HEK293 (cell line): ENCODE measurements around the gene EPO.

Source experiments
- CTCF ChIA-PET: fragments of 350-600 bp; formaldehyde crosslinking; extraction: SDS; loops from one replicate; lab custom pipeline; 2021; ENCODE audit warnings: antibody characterized with exemption; lab: Yijun Ruan, JAX
- POLR2A ChIA-PET: fragments of 300-600 bp; formaldehyde crosslinking; extraction: SDS; loops from one replicate; lab custom pipeline; 2020; ENCODE audit warnings: antibody characterized with exemption, inconsistent platforms; lab: Yijun Ruan, JAX
- H3K27ac ChIP-seq: fragments of 200-500 bp; sonication (Bioruptor generic); 2 replicates; pipeline ENCODE4 v1.5.1; 2014; ENCODE audit warnings: low read depth, low read length, control low read depth, inconsistent platforms; ENCODE audit errors: extremely low read depth
- H3K36me3 ChIP-seq, 2 experiments: fragments of 200-500 bp in 1 of 2; sonication (Bioruptor generic) in 1 of 2; 1 replicate in 1 of 2; 2 replicates in 1 of 2; pipeline ENCODE4 v1.5.1; 2014 to 2017; ENCODE audit warnings: inconsistent platforms in 2 of 2, low read length in 2 of 2; ENCODE audit not compliant: control insufficient read depth in 2 of 2, insufficient read depth in 1 of 2
- H3K4me1 ChIP-seq: fragments of 200-500 bp; sonication (Bioruptor generic); 2 replicates; pipeline ENCODE4 v1.5.1; 2014; ENCODE audit warnings: mild to moderate bottlenecking, low read length, inconsistent platforms; ENCODE audit not compliant: control insufficient read depth, insufficient read depth
- H3K4me3 ChIP-seq: 2 replicates; pipeline ENCODE4 v1.5.1; 2011; ENCODE audit warnings: low read depth, mild to moderate bottlenecking, control low read depth, low read length, moderate library complexity
- H3K9me3 ChIP-seq: fragments of 200-500 bp; sonication (Bioruptor generic); 2 replicates; pipeline ENCODE4 v1.5.1; 2014; ENCODE audit warnings: low read depth, low read length, inconsistent platforms; ENCODE audit not compliant: control insufficient read depth, insufficient read depth
- BCL11A ChIP-seq: fragments of 450-650 bp; formaldehyde crosslinking; IDR thresholded peaks from 2 replicates; pipeline ENCODE4 v1.5.1; 2016; ENCODE audit warnings: low read depth, missing biosample characterization, missing genetic modification characterization
- BCL11B ChIP-seq: fragments of 450-650 bp; formaldehyde crosslinking; IDR thresholded peaks from 2 replicates; pipeline ENCODE4 v1.5.1; 2016; ENCODE audit warnings: low read depth, missing biosample characterization, missing genetic modification characterization
- ZBTB8A ChIP-seq: fragments of 450-650 bp; formaldehyde crosslinking; IDR thresholded peaks from 2 replicates; pipeline ENCODE4 v1.5.1; 2016; ENCODE audit warnings: missing biosample characterization, missing genetic modification characterization
- ZNF121 ChIP-seq: fragments of 450-650 bp; formaldehyde crosslinking; IDR thresholded peaks from 2 replicates; pipeline ENCODE4 v1.5.1; 2016; ENCODE audit warnings: missing biosample characterization, missing genetic modification characterization
- ZNF174 ChIP-seq: fragments of 450-650 bp; formaldehyde crosslinking; IDR thresholded peaks from 2 replicates; pipeline ENCODE4 v1.5.0; 2017; ENCODE audit warnings: missing biosample characterization, mild to moderate bottlenecking, missing genetic modification characterization
- ZNF202 ChIP-seq: fragments of 450-650 bp; formaldehyde crosslinking; IDR thresholded peaks from 2 replicates; pipeline ENCODE4 v1.5.1; 2016; ENCODE audit warnings: missing biosample characterization, missing genetic modification characterization, borderline replicate concordance
- ZNF214 ChIP-seq: fragments of 450-650 bp; formaldehyde crosslinking; IDR thresholded peaks from 2 replicates; pipeline ENCODE4 v1.5.1; 2017; ENCODE audit warnings: missing biosample characterization, mild to moderate bottlenecking, missing genetic modification characterization, borderline replicate concordance
- ZNF623 ChIP-seq: fragments of 450-650 bp; formaldehyde crosslinking; IDR thresholded peaks from 2 replicates; pipeline ENCODE4 v1.5.1; 2016; ENCODE audit warnings: missing biosample characterization, missing genetic modification characterization
- ZNF658 ChIP-seq: fragments of 450-650 bp; formaldehyde crosslinking; IDR thresholded peaks from 2 replicates; pipeline ENCODE4; 2016; ENCODE audit warnings: missing biosample characterization, missing genetic modification characterization
- ZNF660 ChIP-seq: fragments of 450-650 bp; IDR thresholded peaks from 2 replicates; pipeline ENCODE4 v1.5.1; 2018; ENCODE audit warnings: missing biosample characterization, mild to moderate bottlenecking, missing genetic modification characterization
- ZNF837 ChIP-seq: fragments of 450-650 bp; formaldehyde crosslinking; IDR thresholded peaks from 2 replicates; pipeline ENCODE4 v1.5.1; 2016; ENCODE audit warnings: missing biosample characterization, missing genetic modification characterization
- TF ChIP-seq, protein P1 (sequence below): fragments of 450-650 bp; IDR thresholded peaks from 2 replicates; pipeline ENCODE4 v1.5.1; 2018; ENCODE audit warnings: missing biosample characterization, missing genetic modification characterization
- TF ChIP-seq, protein P2 (sequence below): fragments of 450-650 bp; formaldehyde crosslinking; IDR thresholded peaks from 2 replicates; pipeline ENCODE4 v1.5.1; 2016; ENCODE audit warnings: missing biosample characterization, missing genetic modification characterization
- TF ChIP-seq, protein P3 (sequence below): fragments of 450-650 bp; formaldehyde crosslinking; IDR thresholded peaks from 2 replicates; pipeline ENCODE4 v1.5.1; 2016; ENCODE audit warnings: missing biosample characterization, missing genetic modification characterization
- TF ChIP-seq, protein P4 (sequence below): fragments of 450-650 bp; formaldehyde crosslinking; IDR thresholded peaks from 2 replicates; pipeline ENCODE4 v1.5.1; 2016; ENCODE audit warnings: missing biosample characterization, missing genetic modification characterization
- TF ChIP-seq, protein P5 (sequence below): fragments of 450-650 bp; formaldehyde crosslinking; IDR thresholded peaks from 2 replicates; pipeline ENCODE4 v1.5.1; 2016; ENCODE audit warnings: missing biosample characterization, missing genetic modification characterization
- TF ChIP-seq, protein P6 (sequence below): IDR thresholded peaks from 2 replicates; pipeline ENCODE4 v1.6.1; 2011; ENCODE audit warnings: mild to moderate bottlenecking, low read depth, low read length, borderline replicate concordance

EPO gene

DNA sequence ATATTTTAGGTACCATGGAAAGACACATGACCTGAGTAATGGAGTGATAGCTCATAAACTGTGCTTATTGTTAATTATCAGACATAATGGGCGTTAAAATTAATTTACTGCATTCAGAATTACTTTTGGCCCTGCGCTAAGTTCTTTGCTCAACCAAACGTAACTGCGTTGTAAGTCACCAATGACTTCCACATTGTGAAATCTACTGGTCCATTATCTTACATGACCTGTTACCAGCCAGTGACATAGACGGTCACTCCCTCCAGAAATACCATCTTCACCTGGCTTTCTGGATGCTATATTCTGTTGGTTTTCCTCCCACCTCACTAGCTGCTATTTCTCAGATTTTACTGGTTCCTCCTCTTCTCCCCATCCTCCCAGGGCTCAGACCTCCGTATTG, 21.2 kb upstream of the EPO start:
- POLR2A ChIA-PET: interaction anchor here (0.6 kb wide), 1 partner anchor 177 kb away, joined by 3 read pairs; no protein-coding TSS in a partner anchor
- no peak overlapping the region for H3K27ac ChIP-seq
- H3K36me3 ChIP-seq: no peaks in the 10 kb centered on the region
- TF ChIP-seq ZNF660 (no peak), ZNF623 (tag by site-specific recombination) (no peak), BCL11A (tag by site-specific recombination) (no peak), ZNF658 (tag by site-specific recombination) (no peak), ZNF174 (tag by site-specific recombination) (no peak), ZNF837 (tag by site-specific recombination) (no peak), ZNF214 (tag by site-specific recombination) (no peak), ZNF121 (tag by site-specific recombination) (no peak), BCL11B (tag by site-specific recombination) (no peak), ZBTB8A (tag by site-specific recombination) (no peak), ZNF202 (no peak)
- TF ChIP-seq, protein P1, sequence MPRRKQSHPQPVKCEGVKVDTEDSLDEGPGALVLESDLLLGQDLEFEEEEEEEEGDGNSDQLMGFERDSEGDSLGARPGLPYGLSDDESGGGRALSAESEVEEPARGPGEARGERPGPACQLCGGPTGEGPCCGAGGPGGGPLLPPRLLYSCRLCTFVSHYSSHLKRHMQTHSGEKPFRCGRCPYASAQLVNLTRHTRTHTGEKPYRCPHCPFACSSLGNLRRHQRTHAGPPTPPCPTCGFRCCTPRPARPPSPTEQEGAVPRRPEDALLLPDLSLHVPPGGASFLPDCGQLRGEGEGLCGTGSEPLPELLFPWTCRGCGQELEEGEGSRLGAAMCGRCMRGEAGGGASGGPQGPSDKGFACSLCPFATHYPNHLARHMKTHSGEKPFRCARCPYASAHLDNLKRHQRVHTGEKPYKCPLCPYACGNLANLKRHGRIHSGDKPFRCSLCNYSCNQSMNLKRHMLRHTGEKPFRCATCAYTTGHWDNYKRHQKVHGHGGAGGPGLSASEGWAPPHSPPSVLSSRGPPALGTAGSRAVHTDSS (tag by site-specific recombination): no peak
- TF ChIP-seq, protein P2, sequence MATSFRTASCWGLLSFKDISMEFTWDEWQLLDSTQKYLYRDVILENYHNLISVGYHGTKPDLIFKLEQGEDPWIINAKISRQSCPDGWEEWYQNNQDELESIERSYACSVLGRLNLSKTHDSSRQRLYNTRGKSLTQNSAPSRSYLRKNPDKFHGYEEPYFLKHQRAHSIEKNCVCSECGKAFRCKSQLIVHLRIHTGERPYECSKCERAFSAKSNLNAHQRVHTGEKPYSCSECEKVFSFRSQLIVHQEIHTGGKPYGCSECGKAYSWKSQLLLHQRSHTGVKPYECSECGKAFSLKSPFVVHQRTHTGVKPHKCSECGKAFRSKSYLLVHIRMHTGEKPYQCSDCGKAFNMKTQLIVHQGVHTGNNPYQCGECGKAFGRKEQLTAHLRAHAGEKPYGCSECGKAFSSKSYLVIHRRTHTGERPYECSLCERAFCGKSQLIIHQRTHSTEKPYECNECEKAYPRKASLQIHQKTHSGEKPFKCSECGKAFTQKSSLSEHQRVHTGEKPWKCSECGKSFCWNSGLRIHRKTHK: no peak
- TF ChIP-seq, protein P3, sequence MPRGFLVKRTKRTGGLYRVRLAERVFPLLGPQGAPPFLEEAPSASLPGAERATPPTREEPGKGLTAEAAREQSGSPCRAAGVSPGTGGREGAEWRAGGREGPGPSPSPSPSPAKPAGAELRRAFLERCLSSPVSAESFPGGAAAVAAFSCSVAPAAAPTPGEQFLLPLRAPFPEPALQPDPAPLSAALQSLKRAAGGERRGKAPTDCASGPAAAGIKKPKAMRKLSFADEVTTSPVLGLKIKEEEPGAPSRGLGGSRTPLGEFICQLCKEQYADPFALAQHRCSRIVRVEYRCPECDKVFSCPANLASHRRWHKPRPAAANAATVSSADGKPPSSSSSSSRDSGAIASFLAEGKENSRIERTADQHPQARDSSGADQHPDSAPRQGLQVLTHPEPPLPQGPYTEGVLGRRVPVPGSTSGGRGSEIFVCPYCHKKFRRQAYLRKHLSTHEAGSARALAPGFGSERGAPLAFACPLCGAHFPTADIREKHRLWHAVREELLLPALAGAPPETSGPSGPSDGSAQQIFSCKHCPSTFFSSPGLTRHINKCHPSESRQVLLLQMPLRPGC: no peak
- TF ChIP-seq, protein P4, sequence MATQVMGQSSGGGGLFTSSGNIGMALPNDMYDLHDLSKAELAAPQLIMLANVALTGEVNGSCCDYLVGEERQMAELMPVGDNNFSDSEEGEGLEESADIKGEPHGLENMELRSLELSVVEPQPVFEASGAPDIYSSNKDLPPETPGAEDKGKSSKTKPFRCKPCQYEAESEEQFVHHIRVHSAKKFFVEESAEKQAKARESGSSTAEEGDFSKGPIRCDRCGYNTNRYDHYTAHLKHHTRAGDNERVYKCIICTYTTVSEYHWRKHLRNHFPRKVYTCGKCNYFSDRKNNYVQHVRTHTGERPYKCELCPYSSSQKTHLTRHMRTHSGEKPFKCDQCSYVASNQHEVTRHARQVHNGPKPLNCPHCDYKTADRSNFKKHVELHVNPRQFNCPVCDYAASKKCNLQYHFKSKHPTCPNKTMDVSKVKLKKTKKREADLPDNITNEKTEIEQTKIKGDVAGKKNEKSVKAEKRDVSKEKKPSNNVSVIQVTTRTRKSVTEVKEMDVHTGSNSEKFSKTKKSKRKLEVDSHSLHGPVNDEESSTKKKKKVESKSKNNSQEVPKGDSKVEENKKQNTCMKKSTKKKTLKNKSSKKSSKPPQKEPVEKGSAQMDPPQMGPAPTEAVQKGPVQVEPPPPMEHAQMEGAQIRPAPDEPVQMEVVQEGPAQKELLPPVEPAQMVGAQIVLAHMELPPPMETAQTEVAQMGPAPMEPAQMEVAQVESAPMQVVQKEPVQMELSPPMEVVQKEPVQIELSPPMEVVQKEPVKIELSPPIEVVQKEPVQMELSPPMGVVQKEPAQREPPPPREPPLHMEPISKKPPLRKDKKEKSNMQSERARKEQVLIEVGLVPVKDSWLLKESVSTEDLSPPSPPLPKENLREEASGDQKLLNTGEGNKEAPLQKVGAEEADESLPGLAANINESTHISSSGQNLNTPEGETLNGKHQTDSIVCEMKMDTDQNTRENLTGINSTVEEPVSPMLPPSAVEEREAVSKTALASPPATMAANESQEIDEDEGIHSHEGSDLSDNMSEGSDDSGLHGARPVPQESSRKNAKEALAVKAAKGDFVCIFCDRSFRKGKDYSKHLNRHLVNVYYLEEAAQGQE (tag by site-specific recombination): no peak
- TF ChIP-seq, protein P5, sequence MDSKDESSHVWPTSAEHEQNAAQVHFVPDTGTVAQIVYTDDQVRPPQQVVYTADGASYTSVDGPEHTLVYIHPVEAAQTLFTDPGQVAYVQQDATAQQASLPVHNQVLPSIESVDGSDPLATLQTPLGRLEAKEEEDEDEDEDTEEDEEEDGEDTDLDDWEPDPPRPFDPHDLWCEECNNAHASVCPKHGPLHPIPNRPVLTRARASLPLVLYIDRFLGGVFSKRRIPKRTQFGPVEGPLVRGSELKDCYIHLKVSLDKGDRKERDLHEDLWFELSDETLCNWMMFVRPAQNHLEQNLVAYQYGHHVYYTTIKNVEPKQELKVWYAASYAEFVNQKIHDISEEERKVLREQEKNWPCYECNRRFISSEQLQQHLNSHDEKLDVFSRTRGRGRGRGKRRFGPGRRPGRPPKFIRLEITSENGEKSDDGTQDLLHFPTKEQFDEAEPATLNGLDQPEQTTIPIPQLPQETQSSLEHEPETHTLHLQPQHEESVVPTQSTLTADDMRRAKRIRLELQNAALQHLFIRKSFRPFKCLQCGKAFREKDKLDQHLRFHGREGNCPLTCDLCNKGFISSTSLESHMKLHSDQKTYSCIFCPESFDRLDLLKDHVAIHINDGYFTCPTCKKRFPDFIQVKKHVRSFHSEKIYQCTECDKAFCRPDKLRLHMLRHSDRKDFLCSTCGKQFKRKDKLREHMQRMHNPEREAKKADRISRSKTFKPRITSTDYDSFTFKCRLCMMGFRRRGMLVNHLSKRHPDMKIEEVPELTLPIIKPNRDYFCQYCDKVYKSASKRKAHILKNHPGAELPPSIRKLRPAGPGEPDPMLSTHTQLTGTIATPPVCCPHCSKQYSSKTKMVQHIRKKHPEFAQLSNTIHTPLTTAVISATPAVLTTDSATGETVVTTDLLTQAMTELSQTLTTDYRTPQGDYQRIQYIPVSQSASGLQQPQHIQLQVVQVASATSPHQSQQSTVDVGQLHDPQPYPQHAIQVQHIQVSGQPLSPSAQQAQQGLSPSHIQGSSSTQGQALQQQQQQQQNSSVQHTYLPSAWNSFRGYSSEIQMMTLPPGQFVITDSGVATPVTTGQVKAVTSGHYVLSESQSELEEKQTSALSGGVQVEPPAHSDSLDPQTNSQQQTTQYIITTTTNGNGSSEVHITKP (tag by site-specific recombination): no peak
- TF ChIP-seq, protein P6, sequence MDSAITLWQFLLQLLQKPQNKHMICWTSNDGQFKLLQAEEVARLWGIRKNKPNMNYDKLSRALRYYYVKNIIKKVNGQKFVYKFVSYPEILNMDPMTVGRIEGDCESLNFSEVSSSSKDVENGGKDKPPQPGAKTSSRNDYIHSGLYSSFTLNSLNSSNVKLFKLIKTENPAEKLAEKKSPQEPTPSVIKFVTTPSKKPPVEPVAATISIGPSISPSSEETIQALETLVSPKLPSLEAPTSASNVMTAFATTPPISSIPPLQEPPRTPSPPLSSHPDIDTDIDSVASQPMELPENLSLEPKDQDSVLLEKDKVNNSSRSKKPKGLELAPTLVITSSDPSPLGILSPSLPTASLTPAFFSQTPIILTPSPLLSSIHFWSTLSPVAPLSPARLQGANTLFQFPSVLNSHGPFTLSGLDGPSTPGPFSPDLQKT: no peak
- H3K4me3 ChIP-seq: no peak overlapping the region
- CTCF ChIA-PET: interaction anchor here (0.7 to 1.4 kb wide), 5 partner anchors 8 to 230 kb away, joined by 3 to 6 read pairs (median 3); no protein-coding TSS in a partner anchor
- no peaks in the 10 kb centered on the region for H3K9me3 ChIP-seq
- H3K4me1 ChIP-seq: no peaks in the 10 kb centered on the region
